Measurements from ENCODE around the gene DYRK1A.

The DYRK1A gene

GRCh38 chr21:37498664-37499063, 132.1 kb downstream of the DYRK1A start:
- Histone ChIP-seq H3K27me3 (ENCODE audit: insufficient read depth, low read length, poor library complexity, severe bottlenecking) (no peaks in the 10 kb centered on the region), H3K9me3 (ENCODE audit: insufficient read depth, low read depth, low read length) (no peaks in the 10 kb centered on the region), H3K4me1 (ENCODE audit: insufficient read depth, low read length, poor library complexity, severe bottlenecking) (no peaks in the 10 kb centered on the region), H3K79me2 (ENCODE audit: insufficient read depth, low read length) (peaks cover 30% of the 10 kb centered on the region), H3K9ac (ENCODE audit: low read depth, low read length, poor library complexity, severe bottlenecking) (no peak overlapping the region), H3K4me2 (ENCODE audit: low read depth, low read length, poor library complexity, severe bottlenecking) (no peak overlapping the region), H2AFZ (ENCODE audit: low read length) (no peak overlapping the region), H3K9me2 (replicated peaks; ENCODE audit: low read depth, low read length) (no peaks in the 10 kb centered on the region), H3K4me3 (ENCODE audit: low read length, poor library complexity, severe bottlenecking) (no peak overlapping the region), H4K20me1 (ENCODE audit: insufficient read depth, low read length, poor library complexity, severe bottlenecking) (peaks cover 35% of the 10 kb centered on the region), H3K36me3 (ENCODE audit: insufficient read depth, low read length) (peaks cover 66% of the 10 kb centered on the region), H3F3A (ENCODE audit: low read depth) (no peaks in the 10 kb centered on the region)
- TF ChIP-seq CTCF (conservative IDR thresholded peaks at IDR 0.05; ENCODE audit: low read length) (no peak), EZH2phosphoT487 (IDR thresholded peaks at IDR 0.05; ENCODE audit: borderline replicate concordance) (no peak)

- Histone ChIP-seq H4K20me1 (ENCODE audit: insufficient read depth, low read length, poor library complexity, severe bottlenecking) (peaks cover 35% of the 10 kb centered on the region), H3K4me2 (ENCODE audit: low read depth, low read length, poor library complexity, severe bottlenecking) (no peak overlapping the region), H3K36me3 (ENCODE audit: insufficient read depth, low read length) (peaks cover 73% of the 10 kb centered on the region), H3K79me2 (ENCODE audit: insufficient read depth, low read length) (peaks cover 40% of the 10 kb centered on the region), H2AFZ (ENCODE audit: low read length) (no peak overlapping the region), H3K27me3 (ENCODE audit: insufficient read depth, low read length, poor library complexity, severe bottlenecking) (no peaks in the 10 kb centered on the region), H3K9me3 (ENCODE audit: insufficient read depth, low read depth, low read length) (no peaks in the 10 kb centered on the region), H3K4me3 (ENCODE audit: low read length, poor library complexity, severe bottlenecking) (no peak overlapping the region), H3K9me2 (replicated peaks; ENCODE audit: low read depth, low read length) (no peaks in the 10 kb centered on the region), H3F3A (ENCODE audit: low read depth) (no peaks in the 10 kb centered on the region), H3K4me1 (ENCODE audit: insufficient read depth, low read length, poor library complexity, severe bottlenecking) (no peaks in the 10 kb centered on the region), H3K9ac (ENCODE audit: low read depth, low read length, poor library complexity, severe bottlenecking) (no peak overlapping the region)
- no peak for TF ChIP-seq EZH2phosphoT487 (IDR thresholded peaks at IDR 0.05; ENCODE audit: borderline replicate concordance)
- no peak for TF ChIP-seq CTCF (conservative IDR thresholded peaks at IDR 0.05; ENCODE audit: low read length)
Measured at GRCh38 chr21:37502947-37503346, 136.4 kb downstream of the DYRK1A start.

- Histone ChIP-seq H3F3A (ENCODE audit: low read depth) (no peaks in the 10 kb centered on the region), H3K36me3 (ENCODE audit: insufficient read depth, low read length) (peaks cover 76% of the 10 kb centered on the region), H3K4me2 (ENCODE audit: low read depth, low read length, poor library complexity, severe bottlenecking) (no peak overlapping the region), H2AFZ (ENCODE audit: low read length) (no peak overlapping the region), H3K9ac (ENCODE audit: low read depth, low read length, poor library complexity, severe bottlenecking) (no peak overlapping the region), H4K20me1 (ENCODE audit: insufficient read depth, low read length, poor library complexity, severe bottlenecking) (peaks cover 32% of the 10 kb centered on the region), H3K4me1 (ENCODE audit: insufficient read depth, low read length, poor library complexity, severe bottlenecking) (no peaks in the 10 kb centered on the region), H3K27me3 (ENCODE audit: insufficient read depth, low read length, poor library complexity, severe bottlenecking) (no peaks in the 10 kb centered on the region), H3K9me3 (ENCODE audit: insufficient read depth, low read depth, low read length) (no peaks in the 10 kb centered on the region), H3K9me2 (replicated peaks; ENCODE audit: low read depth, low read length) (no peaks in the 10 kb centered on the region), H3K79me2 (ENCODE audit: insufficient read depth, low read length) (peaks cover 40% of the 10 kb centered on the region), H3K4me3 (ENCODE audit: low read length, poor library complexity, severe bottlenecking) (no peak overlapping the region)
- TF ChIP-seq EZH2phosphoT487 (IDR thresholded peaks at IDR 0.05; ENCODE audit: borderline replicate concordance) (no peak), CTCF (conservative IDR thresholded peaks at IDR 0.05; ENCODE audit: low read length) (no peak)
Measured at GRCh38 chr21:37503848-37504467, 137.4 kb downstream of the DYRK1A start.
